ENCODE results near the gene IQGAP2.

Gene IQGAP2

DNA sequence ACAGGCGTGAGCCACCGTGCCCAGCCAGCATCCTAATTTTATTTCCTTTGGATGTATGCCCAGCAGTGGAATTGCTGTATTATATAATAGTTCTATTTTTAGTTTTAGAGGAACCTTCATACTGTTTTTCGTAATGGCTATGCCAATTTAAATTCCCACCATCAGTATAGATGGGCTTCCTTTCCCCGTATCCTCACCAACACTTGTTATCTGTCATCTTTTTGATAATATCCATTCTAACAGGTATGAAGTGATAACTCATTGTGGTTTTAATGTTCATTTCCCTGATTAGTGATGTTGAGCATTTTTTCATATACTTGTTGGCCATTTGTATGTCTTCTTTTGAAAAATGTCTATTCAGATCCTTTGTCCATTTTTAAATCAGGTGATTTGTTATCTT, 325.9 kb downstream of the IQGAP2 start:
- Histone ChIP-seq H3K9me3 (ENCODE audit: insufficient read depth, low read length) (peaks cover 15% of the 10 kb centered on the region), H3K4me3 (ENCODE audit: insufficient read length, low read depth) (no peak overlapping the region), H3K4me1 (ENCODE audit: insufficient read depth, insufficient read length) (no peaks in the 10 kb centered on the region), H3K9ac (ENCODE audit: insufficient read length, low read depth) (no peak overlapping the region), H3K36me3 (ENCODE audit: insufficient read depth, insufficient read length, low read length) (peaks cover 19% of the 10 kb centered on the region), H3K27me3 (ENCODE audit: insufficient read depth, insufficient read length) (no peaks in the 10 kb centered on the region)
- DNase-seq (ENCODE audit: low read depth, low spot score) = no peak
- TF ChIP-seq ZNF274 (IDR thresholded peaks at IDR 0.05; ENCODE audit: low read depth, low read length) (no peak), SUZ12 (IDR thresholded peaks at IDR 0.05; ENCODE audit: extremely low read depth, insufficient read depth, insufficient read length) (no peak), YY1 (IDR thresholded peaks at IDR 0.05; ENCODE audit: insufficient read depth, insufficient read length) (no peak)

DNA sequence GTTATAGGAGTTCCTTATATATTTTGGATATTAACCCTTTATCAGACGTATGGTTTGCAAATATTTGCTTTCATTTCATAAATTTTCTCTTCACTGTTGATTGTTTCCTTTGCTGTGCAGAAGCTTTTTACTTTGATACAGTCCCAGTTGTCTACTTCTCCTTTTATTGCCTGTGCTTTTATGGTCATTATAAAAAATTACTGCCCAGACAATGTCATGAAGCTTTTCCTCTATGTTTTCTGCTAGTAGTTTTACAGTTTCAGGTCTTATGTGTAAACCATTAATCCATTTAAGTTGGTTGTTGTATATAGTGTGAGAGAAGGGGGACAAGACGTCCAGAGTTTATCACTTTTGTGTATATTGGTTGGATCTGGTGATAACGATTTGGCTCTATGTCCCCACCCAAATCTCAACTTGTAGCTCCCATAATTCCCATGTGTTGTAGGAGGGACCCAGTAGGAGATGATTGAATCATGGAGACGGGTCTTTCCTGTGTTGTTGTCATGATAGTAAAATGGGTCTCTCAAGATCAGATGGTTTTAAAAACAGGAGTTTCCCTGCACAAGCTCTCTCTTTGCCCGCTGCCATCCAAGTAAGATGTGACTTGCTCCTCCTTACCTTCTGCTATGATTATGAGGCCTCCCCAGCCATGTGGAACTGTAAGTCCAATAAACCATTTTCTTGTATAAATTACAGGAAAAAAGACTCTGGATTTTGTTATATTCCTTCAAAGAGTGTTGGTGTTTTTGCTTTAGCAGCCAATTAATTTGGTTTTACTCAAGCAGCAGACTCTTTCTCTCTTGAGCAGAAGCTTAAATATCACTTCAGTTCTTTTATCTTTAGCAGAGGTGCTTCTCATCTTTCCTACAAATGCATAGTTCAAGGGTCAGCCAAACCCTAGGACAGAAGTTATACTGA, 326.5 kb downstream of the IQGAP2 start:
- Histone ChIP-seq H3K9me3 (ENCODE audit: insufficient read depth, low read length) (peaks cover 15% of the 10 kb centered on the region), H3K27me3 (ENCODE audit: insufficient read depth, insufficient read length) (no peaks in the 10 kb centered on the region), H3K4me3 (ENCODE audit: insufficient read length, low read depth) (no peak overlapping the region), H3K36me3 (ENCODE audit: insufficient read depth, insufficient read length, low read length) (peaks cover 24% of the 10 kb centered on the region), H3K9ac (ENCODE audit: insufficient read length, low read depth) (no peak overlapping the region), H3K4me1 (ENCODE audit: insufficient read depth, insufficient read length) (no peaks in the 10 kb centered on the region)
- DNase-seq (ENCODE audit: low read depth, low spot score) = no peak
- TF ChIP-seq ZNF274 (IDR thresholded peaks at IDR 0.05; ENCODE audit: low read depth, low read length) (no peak), SUZ12 (IDR thresholded peaks at IDR 0.05; ENCODE audit: extremely low read depth, insufficient read depth, insufficient read length) (no peak), YY1 (IDR thresholded peaks at IDR 0.05; ENCODE audit: insufficient read depth, insufficient read length) (no peak)

DNA sequence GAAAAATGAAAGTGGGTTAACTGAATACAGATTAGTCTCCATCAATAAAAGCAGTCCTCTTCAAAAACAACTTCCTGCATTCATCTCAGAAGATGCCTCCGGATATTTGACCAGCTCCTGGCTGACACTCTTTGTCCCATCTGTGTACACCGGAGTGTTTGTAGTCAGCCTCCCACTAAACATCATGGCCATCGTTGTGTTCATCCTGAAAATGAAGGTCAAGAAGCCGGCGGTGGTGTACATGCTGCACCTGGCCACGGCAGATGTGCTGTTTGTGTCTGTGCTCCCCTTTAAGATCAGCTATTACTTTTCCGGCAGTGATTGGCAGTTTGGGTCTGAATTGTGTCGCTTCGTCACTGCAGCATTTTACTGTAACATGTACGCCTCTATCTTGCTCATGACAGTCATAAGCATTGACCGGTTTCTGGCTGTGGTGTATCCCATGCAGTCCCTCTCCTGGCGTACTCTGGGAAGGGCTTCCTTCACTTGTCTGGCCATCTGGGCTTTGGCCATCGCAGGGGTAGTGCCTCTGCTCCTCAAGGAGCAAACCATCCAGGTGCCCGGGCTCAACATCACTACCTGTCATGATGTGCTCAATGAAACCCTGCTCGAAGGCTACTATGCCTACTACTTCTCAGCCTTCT, 329.4 kb downstream of the IQGAP2 start:
- peaks cover 24% of the 10 kb centered on the region for H3K36me3 ChIP-seq (ENCODE audit: insufficient read depth, insufficient read length, low read length)

DNA sequence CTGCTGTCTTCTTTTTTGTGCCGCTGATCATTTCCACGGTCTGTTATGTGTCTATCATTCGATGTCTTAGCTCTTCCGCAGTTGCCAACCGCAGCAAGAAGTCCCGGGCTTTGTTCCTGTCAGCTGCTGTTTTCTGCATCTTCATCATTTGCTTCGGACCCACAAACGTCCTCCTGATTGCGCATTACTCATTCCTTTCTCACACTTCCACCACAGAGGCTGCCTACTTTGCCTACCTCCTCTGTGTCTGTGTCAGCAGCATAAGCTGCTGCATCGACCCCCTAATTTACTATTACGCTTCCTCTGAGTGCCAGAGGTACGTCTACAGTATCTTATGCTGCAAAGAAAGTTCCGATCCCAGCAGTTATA, 329.9 kb downstream of the IQGAP2 start:
- peaks cover 15% of the 10 kb centered on the region for H3K9me3 ChIP-seq (ENCODE audit: insufficient read depth, low read length)
- H3K9ac ChIP-seq (ENCODE audit: insufficient read length, low read depth) = no peak overlapping the region
- H3K27me3 ChIP-seq (ENCODE audit: insufficient read depth, insufficient read length) = no peaks in the 10 kb centered on the region
- no peak for TF ChIP-seq YY1 (IDR thresholded peaks at IDR 0.05; ENCODE audit: insufficient read depth, insufficient read length)
- H3K4me3 ChIP-seq (ENCODE audit: insufficient read length, low read depth) = no peak overlapping the region
- no peak for DNase-seq (ENCODE audit: low read depth, low spot score)
- H3K36me3 ChIP-seq (ENCODE audit: insufficient read depth, insufficient read length, low read length) = peaks cover 24% of the 10 kb centered on the region
- no peaks in the 10 kb centered on the region for H3K4me1 ChIP-seq (ENCODE audit: insufficient read depth, insufficient read length)

More for the DNA sequence above, 329.4 kb downstream of the IQGAP2 start:
- Histone ChIP-seq H3K9ac (ENCODE audit: insufficient read length, low read depth) (no peak overlapping the region), H3K4me1 (ENCODE audit: insufficient read depth, insufficient read length) (no peaks in the 10 kb centered on the region), H3K4me3 (ENCODE audit: insufficient read length, low read depth) (no peak overlapping the region), H3K9me3 (ENCODE audit: insufficient read depth, low read length) (peaks cover 15% of the 10 kb centered on the region), H3K27me3 (ENCODE audit: insufficient read depth, insufficient read length) (no peaks in the 10 kb centered on the region)
- DNase-seq (ENCODE audit: low read depth, low spot score) = no peak
- TF ChIP-seq ZNF274 (IDR thresholded peaks at IDR 0.05; ENCODE audit: low read depth, low read length) (no peak), YY1 (IDR thresholded peaks at IDR 0.05; ENCODE audit: insufficient read depth, insufficient read length) (no peak), SUZ12 (IDR thresholded peaks at IDR 0.05; ENCODE audit: extremely low read depth, insufficient read depth, insufficient read length) (no peak)

DNA sequence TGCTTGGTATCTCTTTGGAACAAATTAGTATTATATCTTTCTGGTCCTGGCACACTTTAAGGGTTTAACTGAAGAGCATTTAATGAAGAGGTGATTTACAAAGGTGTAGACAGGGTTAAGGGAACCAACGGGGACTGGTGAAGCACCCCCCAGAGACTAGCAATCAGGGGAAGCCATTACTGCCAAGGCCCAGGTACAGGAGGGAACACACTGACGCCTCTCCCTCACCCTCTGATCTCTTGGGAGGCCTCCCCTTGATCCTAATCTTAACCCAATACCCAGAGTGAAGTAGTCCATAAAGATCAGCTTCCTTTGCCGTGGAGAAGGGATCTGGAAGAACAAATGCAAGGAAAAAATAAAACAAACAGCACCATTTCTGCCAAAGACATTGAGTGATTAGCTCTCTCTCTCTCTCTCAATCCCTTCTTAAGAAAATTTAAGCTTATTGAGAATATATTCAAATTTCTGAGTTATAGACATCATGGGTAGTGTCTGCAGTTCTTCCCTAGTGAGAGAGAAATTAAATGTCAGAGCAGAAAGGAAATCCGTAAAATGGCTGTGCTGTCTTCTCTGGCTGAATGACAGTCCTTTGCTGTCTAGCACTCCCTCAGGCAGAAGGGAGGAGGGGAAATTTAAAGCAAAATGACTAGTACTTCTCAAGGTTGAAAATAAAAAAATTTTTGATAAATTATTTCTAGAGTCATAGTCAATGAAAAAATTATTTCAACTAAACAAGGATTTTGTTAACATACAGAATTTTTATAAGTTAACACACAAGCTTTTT, 332.9 kb downstream of the IQGAP2 start:
- Histone ChIP-seq H3K27me3 (ENCODE audit: insufficient read depth, insufficient read length) (no peaks in the 10 kb centered on the region), H3K9me3 (ENCODE audit: insufficient read depth, low read length) (no peaks in the 10 kb centered on the region), H3K9ac (ENCODE audit: insufficient read length, low read depth) (no peak overlapping the region), H3K4me1 (ENCODE audit: insufficient read depth, insufficient read length) (no peaks in the 10 kb centered on the region), H3K36me3 (ENCODE audit: insufficient read depth, insufficient read length, low read length) (peaks cover 19% of the 10 kb centered on the region), H3K4me3 (ENCODE audit: insufficient read length, low read depth) (no peak overlapping the region)
- DNase-seq (ENCODE audit: low read depth, low spot score) = no peak
- TF ChIP-seq YY1 (IDR thresholded peaks at IDR 0.05; ENCODE audit: insufficient read depth, insufficient read length) (no peak), SUZ12 (IDR thresholded peaks at IDR 0.05; ENCODE audit: extremely low read depth, insufficient read depth, insufficient read length) (no peak), ZNF274 (IDR thresholded peaks at IDR 0.05; ENCODE audit: low read depth, low read length) (no peak)

DNA sequence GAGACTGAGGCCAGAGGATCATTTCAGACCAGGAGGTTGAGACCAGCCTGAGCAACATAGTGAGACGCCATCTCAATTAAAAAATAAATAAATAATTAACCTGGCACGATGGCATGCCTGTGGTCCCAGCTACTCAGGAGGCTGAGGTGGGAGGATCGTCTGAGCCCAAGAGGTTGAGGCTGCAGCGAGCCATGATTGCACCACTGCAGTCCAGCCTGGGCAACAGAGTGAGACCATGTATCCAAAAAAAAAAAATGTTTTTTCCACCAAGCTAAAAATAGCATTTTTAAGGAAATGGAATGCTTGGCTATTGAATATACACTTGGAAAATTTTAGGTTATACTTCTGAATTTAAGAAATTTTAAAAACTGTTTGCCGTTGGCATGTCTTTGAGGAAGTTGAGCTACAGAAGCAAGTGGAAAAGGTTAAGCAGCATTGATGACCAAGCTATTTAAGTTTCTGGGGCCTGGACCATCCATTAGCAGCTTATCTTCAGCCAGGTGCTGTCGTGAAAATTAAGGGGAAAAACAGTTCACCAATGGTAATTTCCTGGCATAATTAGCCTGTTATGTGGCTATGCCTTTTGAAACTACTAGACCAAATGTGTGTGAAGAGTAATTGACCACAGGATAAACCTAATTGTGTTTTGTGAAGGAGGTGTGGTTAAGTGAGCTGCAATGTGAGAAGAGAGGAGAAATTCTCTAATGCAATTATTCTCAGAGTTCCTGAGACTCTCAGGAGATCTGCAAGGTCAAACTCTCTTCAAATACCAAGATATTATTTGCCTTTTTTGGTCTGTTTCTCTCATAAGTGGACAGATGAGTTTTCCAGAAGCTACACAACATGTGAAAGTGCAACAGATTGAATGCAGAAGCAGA, 333.8 kb downstream of the IQGAP2 start:
- H3K9me3 ChIP-seq (ENCODE audit: insufficient read depth, low read length) = no peaks in the 10 kb centered on the region
- no peak overlapping the region for H3K4me3 ChIP-seq (ENCODE audit: insufficient read length, low read depth)
- TF ChIP-seq ZNF274 (IDR thresholded peaks at IDR 0.05; ENCODE audit: low read depth, low read length) = no peak
- no peak for TF ChIP-seq YY1 (IDR thresholded peaks at IDR 0.05; ENCODE audit: insufficient read depth, insufficient read length)
- no peak for TF ChIP-seq SUZ12 (IDR thresholded peaks at IDR 0.05; ENCODE audit: extremely low read depth, insufficient read depth, insufficient read length)
- H3K9ac ChIP-seq (ENCODE audit: insufficient read length, low read depth) = no peak overlapping the region
- H3K36me3 ChIP-seq (ENCODE audit: insufficient read depth, insufficient read length, low read length) = peaks cover 16% of the 10 kb centered on the region
- no peaks in the 10 kb centered on the region for H3K27me3 ChIP-seq (ENCODE audit: insufficient read depth, insufficient read length)
- no peaks in the 10 kb centered on the region for H3K4me1 ChIP-seq (ENCODE audit: insufficient read depth, insufficient read length)
- no peak for DNase-seq (ENCODE audit: low read depth, low spot score)
